Pancreas (tissue), 10 donors: ENCODE data around the gene EFEMP2. TPM values are rescaled to one million over a fixed set of nuclear protein-coding genes. Genes with fewer than 3 reads are reported as not detected.
A peak's percentile ranks its signal among the peaks of the same experiment; 100 is the strongest.

Source experiments
- ATAC-seq, 4 donors: fragments of 200-7000 bp; cut with Tn5 transposase; one replicate each; pipeline versions ENCODE4 v1.8.0 to v1.9.1; 2020; ENCODE audit warnings: mild to moderate bottlenecking in 4 of 4, moderate library complexity in 4 of 4
- DNase-seq, 6 donors: peaks; one replicate each; pipeline ENCODE4 v3.0.0-alpha.2; 2020
- FAIRE-seq: peaks from 2 replicates; lab custom pipeline; 2012; peaks lifted over from hg19 to GRCh38; lab: Jason Lieb, UNC
- H3K27ac ChIP-seq, 4 donors: fragments of 200-600 bp; sonication (generic); 1 replicate in 3 of 4; 2 replicates in 1 of 4; pipeline versions ENCODE4 v1.5.0 to v1.8.0; 2020
- H3K27me3 ChIP-seq, 4 donors: fragments of 200-600 bp; one replicate each; pipeline ENCODE4 v1.8.0; 2021
- H3K36me3 ChIP-seq, 3 donors: fragments of 200-600 bp; sonication (generic) in 1 of 3; one replicate each; pipeline versions ENCODE4 v1.5.0 to v1.8.0; 2020 to 2021
- H3K4me1 ChIP-seq, 3 donors: fragments of 200-600 bp; one replicate each; pipeline ENCODE4 v1.8.0; 2021
- H3K4me3 ChIP-seq, 4 donors: fragments of 200-600 bp; sonication (generic) in 2 of 4; one replicate each; pipeline versions ENCODE4 v1.5.0 to v1.8.0; 2020 to 2021
- H3K9me3 ChIP-seq, 4 donors: fragments of 200-600 bp; one replicate each; pipeline ENCODE4 v1.8.0; 2021
- WGBS, 2 donors: extraction: QIAGEN DNeasy Blood & Tissue Kit; methylation state at CpG; one replicate each; pipeline ENCODE4 v1.1.7; 2013; 5-methylcytosine and 5-hydroxymethylcytosine counted together
- intact Hi-C, 3 donors: fragments of 100-400 bp; cut with DNase I; formaldehyde crosslinking; loops; one replicate each; pipeline versions ENCODE4 v1.11.1 to v1.14.2; 2022
- polyA plus RNA-seq, 2 donors: library from polyadenylated mRNA; stranded (reverse); fragments of 200-250 nt; gene quantifications; one replicate each; pipeline ENCODE4 v1.2.3, GENCODE V29; 2013
- total RNA-seq, 6 donors: library from RNA; stranded (reverse); fragmentation: NEBNext Ultra II Directional in 4 of 6; extraction: Animal tissue kit (Norgen Biotek cat#: 25700) in 4 of 6; gene quantifications; one replicate each; pipeline versions ENCODE4 v1.2.1 to v1.2.4, GENCODE V29; 2021 to 2023
- TF ChIP-seq, protein P1 (sequence below), 4 donors: fragments of 200-600 bp; sonication (generic) in 3 of 4; IDR thresholded peaks; one replicate each; pipeline versions ENCODE4 v1.5.0 to v1.8.0; 2021; ENCODE audit warnings: antibody characterized with exemption in 4 of 4
- donor health status: healthy with polysubstance abuse.
- donor health status: DM: no; HTN: no; CAD: no; lungs with moderate emphysema.
- donor health status: DM: no; HTN: no; CAD: no.
- donor health status: control.
- donor health status: control.
- donor health status: Bipolar disorder and iron deficiency.
- donor health status: DM: yes; HTN: yes; CAD: no.
- donor health status: DM: no; HTN: no; CAD: no.
- donor health status: DM: no; HTN: no; CAD: no.
- donor health status: DM: yes; HTN: yes; CAD: no.

The EFEMP2 gene
- total and polyA plus RNA-seq, 8 donors: 11.3 to 51.0 (median 18.8) TPM

DNA sequence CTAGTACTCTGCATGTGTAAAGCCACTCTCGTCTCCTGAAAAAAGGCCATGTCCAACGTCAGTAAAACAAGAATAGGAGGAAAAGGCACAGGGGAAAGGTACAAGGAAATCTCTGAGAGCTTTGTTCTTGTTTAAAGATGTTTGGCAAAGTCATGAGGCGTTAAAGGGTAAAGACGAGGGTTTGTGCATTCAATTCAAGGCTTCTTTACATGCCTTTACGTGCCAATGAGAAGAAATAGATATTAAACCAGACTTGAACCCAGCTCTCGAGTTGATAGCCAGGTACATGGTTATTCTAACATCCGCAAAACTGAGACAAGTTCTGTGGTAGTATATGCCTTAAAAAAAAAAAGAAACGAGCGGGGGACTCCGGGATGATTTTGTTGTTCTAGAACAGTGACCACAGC, 13.9 kb downstream of the EFEMP2 start:
- no peak for DNase-seq
- no peak for ATAC-seq
- Histone ChIP-seq H3K27ac (peak overlapping the region; percentile 82 to 93 (median 88)), H3K4me1 (peaks cover 3 to 23% (median 14%) of the 10 kb centered on the region in 3 donors), H3K36me3 (peaks cover 4 to 16% (median 10%) of the 10 kb centered on the region in 3 donors), H3K9me3 (no peaks in the 10 kb centered on the region), H3K27me3 (no peaks in the 10 kb centered on the region), H3K4me3 (peak overlapping the region; percentile 18 to 100 (median 90))
- TF ChIP-seq, protein P1, sequence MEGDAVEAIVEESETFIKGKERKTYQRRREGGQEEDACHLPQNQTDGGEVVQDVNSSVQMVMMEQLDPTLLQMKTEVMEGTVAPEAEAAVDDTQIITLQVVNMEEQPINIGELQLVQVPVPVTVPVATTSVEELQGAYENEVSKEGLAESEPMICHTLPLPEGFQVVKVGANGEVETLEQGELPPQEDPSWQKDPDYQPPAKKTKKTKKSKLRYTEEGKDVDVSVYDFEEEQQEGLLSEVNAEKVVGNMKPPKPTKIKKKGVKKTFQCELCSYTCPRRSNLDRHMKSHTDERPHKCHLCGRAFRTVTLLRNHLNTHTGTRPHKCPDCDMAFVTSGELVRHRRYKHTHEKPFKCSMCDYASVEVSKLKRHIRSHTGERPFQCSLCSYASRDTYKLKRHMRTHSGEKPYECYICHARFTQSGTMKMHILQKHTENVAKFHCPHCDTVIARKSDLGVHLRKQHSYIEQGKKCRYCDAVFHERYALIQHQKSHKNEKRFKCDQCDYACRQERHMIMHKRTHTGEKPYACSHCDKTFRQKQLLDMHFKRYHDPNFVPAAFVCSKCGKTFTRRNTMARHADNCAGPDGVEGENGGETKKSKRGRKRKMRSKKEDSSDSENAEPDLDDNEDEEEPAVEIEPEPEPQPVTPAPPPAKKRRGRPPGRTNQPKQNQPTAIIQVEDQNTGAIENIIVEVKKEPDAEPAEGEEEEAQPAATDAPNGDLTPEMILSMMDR (IDR thresholded peaks at IDR 0.05): no peak
- FAIRE-seq: no peak
- WGBS, 2 donors: 1% methylated on average over 10 of the region's 10 CpGs
- intact Hi-C loops: no loop called here

GRCh38 chr11:65857853-65858680, 14.5 kb downstream of the EFEMP2 start, which contains the start of gene CFL1:
Gene CFL1 (minus strand): TSS chr11:65858180. CDS start chr11:65858099, 81 bp downstream.
- Histone ChIP-seq H3K27me3 (no peaks in the 10 kb centered on the region), H3K4me3 (peak within 1 kb of the TSS; percentile 95 to 100 (median 98)), H3K27ac (peak within 1 kb of the TSS; percentile 82 to 93 (median 88)), H3K36me3 (peaks cover 4 to 15% (median 8%) of the 10 kb centered on the region in 3 donors), H3K4me1 (peaks cover 3 to 23% (median 14%) of the 10 kb centered on the region in 3 donors), H3K9me3 (no peaks in the 10 kb centered on the region)
- peak; percentile 69 to 84 (median 76) for ATAC-seq
- 0% methylated on average over 64 to 92 of the region's 92 CpGs for WGBS, 2 donors
- peak; percentile 98 to 99 (median 98) for DNase-seq
- TF ChIP-seq, protein P1 (IDR thresholded peaks at IDR 0.05): no peak
- intact Hi-C loops: no loop called here
- FAIRE-seq: peak; percentile 32

- FAIRE-seq: no peak
- Histone ChIP-seq H3K27me3 (no peaks in the 10 kb centered on the region), H3K27ac (peak overlapping the region; percentile 82 to 93 (median 88)), H3K9me3 (no peaks in the 10 kb centered on the region), H3K4me1 (peaks cover 3 to 23% (median 14%) of the 10 kb centered on the region in 3 donors), H3K36me3 (peaks cover 4 to 15% (median 8%) of the 10 kb centered on the region in 3 donors), H3K4me3 (peak overlapping the region; percentile 86 to 100 (median 96))
- intact Hi-C loops: no loop called here
- WGBS, 2 donors: 1% methylated on average over 31 to 49 of the region's 49 CpGs
- ATAC-seq: peak in 1 of 4 donors; percentile 1
- TF ChIP-seq, protein P1 (IDR thresholded peaks at IDR 0.05): no peak
- DNase-seq: peak in 5 of 6 donors; percentile 58 to 87 (median 69)
Observed at GRCh38 chr11:65857500-65857852, 15.1 kb downstream of the EFEMP2 start.

- peak; percentile 78 to 90 (median 83) for DNase-seq
- H3K36me3 ChIP-seq: peaks cover 4 to 15% (median 8%) of the 10 kb centered on the region in 3 donors
- H3K27ac ChIP-seq: peak overlapping the region; percentile 82 to 93 (median 88)
- H3K27me3 ChIP-seq: no peaks in the 10 kb centered on the region
- WGBS, 2 donors: 2% methylated on average over 57 of the region's 57 CpGs
- intact Hi-C loops: no loop called here
- peak overlapping the region; percentile 86 to 100 (median 96) for H3K4me3 ChIP-seq
- H3K4me1 ChIP-seq: peaks cover 3 to 22% (median 14%) of the 10 kb centered on the region in 3 donors
- no peak for FAIRE-seq
- TF ChIP-seq, protein P1 (IDR thresholded peaks at IDR 0.05): no peak
- ATAC-seq: peak; percentile 30 to 48 (median 44)
- no peaks in the 10 kb centered on the region for H3K9me3 ChIP-seq
Observed at GRCh38 chr11:65856689-65857499, 15.7 kb downstream of the EFEMP2 start.
